ENCODE data around the gene PIP5KL1. TPM values are rescaled to one million over a fixed set of nuclear protein-coding genes. Genes with fewer than 3 reads are reported as not detected.

Gene PIP5KL1
- total RNA-seq: 1.7 and 2.7 TPM in 2 replicates

GRCh38 chr9:127930231-127931091 is at the start of gene PIP5KL1:
Gene PIP5KL1, minus strand, starts transcription at chr9:127930777. Its CDS starts 25 bp downstream, at chr9:127930752.
- intact Hi-C loops (cut with micrococcal nuclease): no loop called here

GRCh38 chr9:127980060-127980705 is 49.6 kb upstream of the PIP5KL1 start:
- intact Hi-C loops (cut with micrococcal nuclease): loop anchor here (2.0 kb wide), 2 partner anchors 43 to 47 kb away; partner anchors contain the start of gene DPM2

GRCh38 chr9:127979333-127980059 is 48.9 kb upstream of the PIP5KL1 start:
- intact Hi-C loops (cut with micrococcal nuclease): loop anchor here (2.0 kb wide), 2 partner anchors 43 to 47 kb away; partner anchors contain the start of gene DPM2

- intact Hi-C loops (cut with micrococcal nuclease): no loop called here
These were observed 48.4 kb upstream of the PIP5KL1 start for GRCh38 chr9:127979015-127979332.

GRCh38 chr9:127977884-127978647 is 47.5 kb upstream of the PIP5KL1 start:
- intact Hi-C loops (cut with micrococcal nuclease): no loop called here

GRCh38 chr9:127977009-127977883 is 46.7 kb upstream of the PIP5KL1 start:
- intact Hi-C loops (cut with micrococcal nuclease): no loop called here

GRCh38 chr9:127976498-127976897 is 45.9 kb upstream of the PIP5KL1 start:
- intact Hi-C loops (cut with micrococcal nuclease): no loop called here

- intact Hi-C loops (cut with micrococcal nuclease): no loop called here
These were observed 45.1 kb upstream of the PIP5KL1 start for GRCh38 chr9:127975376-127976315.

- intact Hi-C loops (cut with micrococcal nuclease): loop anchor here (5.0 kb wide), 1 partner anchor 32 kb away; no protein-coding TSS in a partner anchor
These were observed 44.2 kb upstream of the PIP5KL1 start for GRCh38 chr9:127974769-127975261.

GRCh38 chr9:127974001-127974768 is 43.6 kb upstream of the PIP5KL1 start:
- intact Hi-C loops (cut with micrococcal nuclease): loop anchor here (5.0 kb wide), 1 partner anchor 33 kb away; no protein-coding TSS in a partner anchor

GRCh38 chr9:127973169-127974000 is 42.8 kb upstream of the PIP5KL1 start:
- intact Hi-C loops (cut with micrococcal nuclease): loop anchor here (5.0 kb wide), 1 partner anchor 34 kb away; no protein-coding TSS in a partner anchor

GRCh38 chr9:127972236-127972871 is 41.8 kb upstream of the PIP5KL1 start:
- intact Hi-C loops (cut with micrococcal nuclease): loop anchor here (5.0 kb wide), 1 partner anchor 35 kb away; no protein-coding TSS in a partner anchor

GRCh38 chr9:127971357-127972235 is 41.0 kb upstream of the PIP5KL1 start:
- intact Hi-C loops (cut with micrococcal nuclease): loop anchor here (1.0 to 5.0 kb wide), 4 partner anchors 17 to 55 kb away; partner anchors contain the start of gene DPM2

- intact Hi-C loops (cut with micrococcal nuclease): loop anchor here (1.0 to 5.0 kb wide), 5 partner anchors 16 to 61 kb away; partner anchors contain the start of gene DPM2
These were observed 40.1 kb upstream of the PIP5KL1 start for GRCh38 chr9:127970401-127971313.
